Measurements from ENCODE around the gene PPP1R8. TPM values are rescaled to one million over a fixed set of nuclear protein-coding genes. Genes with fewer than 3 reads are reported as not detected.

Gene PPP1R8
- total and polyA plus RNA-seq, 10 of the 15 experiments (the other 5 are each of a cell fraction or from before 2014, with no cell fraction given) = 10.2 to 77.0 (median 53.0) TPM

GRCh38 chr1:27868932-27869718 is 38.5 kb downstream of the PPP1R8 start (continued):
- TF ChIP-seq ZBTB4 (CRISPR knock-in tag; IDR thresholded peaks at IDR 0.05) (peak; percentile 86; the same call in 1 of the 2 replicates), NFIC (IDR thresholded peaks at IDR 0.05; ENCODE audit: low read depth, low read length) (0 out of 2 replicates have a peak, but pooled peaks have one; percentile 46), BCLAF1 (IDR thresholded peaks at IDR 0.05) (no peak), LARP7 (IDR thresholded peaks at IDR 0.05) (no peak), ZNF207 (IDR thresholded peaks at IDR 0.05; ENCODE audit: borderline replicate concordance) (no peak), GABPA (IDR thresholded peaks at IDR 0.05; ENCODE audit: low read depth) (no peak), NRF1 (conservative IDR thresholded peaks at IDR 0.05; ENCODE audit: low read depth, low read length) (no peak), E4F1 (IDR thresholded peaks at IDR 0.05; ENCODE audit: borderline replicate concordance, partially characterized antibody) (no peak), ZNF217 (IDR thresholded peaks at IDR 0.05) (0 out of 2 replicates have a peak, but pooled peaks have one; percentile 21), CEBPZ (IDR thresholded peaks at IDR 0.05; ENCODE audit: low read depth, low read length) (no peak), SIX5 (IDR thresholded peaks at IDR 0.05; ENCODE audit: low read depth, low read length, severe bottlenecking) (no peak), IKZF1 (conservative IDR thresholded peaks at IDR 0.05) (peak; percentile 95)
